Natural killer cell treated with Interleukin-12 subunit alpha and Interleukin-12 subunit beta and Interleukin-15 and Interleukin-18, amount 100 ng/mL, for 72 hours (primary cell): Measurements from ENCODE around the gene DNAJC16. TPM values are rescaled to one million over a fixed set of nuclear protein-coding genes. Genes with fewer than 3 reads are reported as not detected.
"Not testable (repeated sequence)": the region's sequence is repeated elsewhere in the genome, so short reads cannot be mapped to it uniquely, and the experiment has no call there.

ENCODE experiments used
- ATAC-seq, 2 donors: fragments of 150-1000 bp; cut with Tn5 transposase in 1 of 2; sonication (Bioruptor Pico), chemical (Tn5 transposase) in 1 of 2; 2 replicates each; pipeline ENCODE4 v1.10.0; 2021
- DNase-seq: peaks from one replicate; pipeline ENCODE4 v3.0.0; 2022; ENCODE audit warnings: low spot score
- H3K27ac Mint-ChIP-seq, 2 donors: 1 replicate in 1 of 2; 2 replicates in 1 of 2; pipeline ENCODE4 v1.8.0; 2022; ENCODE audit warnings: mixed read lengths in 2 of 2, mild to moderate bottlenecking in 1 of 2, moderate library complexity in 1 of 2
- H3K27me3 Mint-ChIP-seq, 2 donors: 1 replicate in 1 of 2; 2 replicates in 1 of 2; pipeline ENCODE4 v1.8.0; 2022; ENCODE audit warnings: mixed read lengths in 2 of 2
- H3K36me3 Mint-ChIP-seq: one replicate; pipeline ENCODE4 v1.8.0; 2022; ENCODE audit warnings: mixed read lengths
- H3K4me1 Mint-ChIP-seq, 2 donors: 1 replicate in 1 of 2; 2 replicates in 1 of 2; pipeline ENCODE4 v1.8.0; 2022; ENCODE audit warnings: low read depth in 2 of 2, mixed read lengths in 2 of 2, mild to moderate bottlenecking in 1 of 2
- H3K4me3 Mint-ChIP-seq: one replicate; pipeline ENCODE4 v1.8.0; 2022; ENCODE audit warnings: mixed read lengths
- H3K9me3 Mint-ChIP-seq: 2 replicates; pipeline ENCODE4 v1.8.0; 2022; ENCODE audit warnings: mixed read lengths
- total RNA-seq, 2 donors: library from RNA; stranded (reverse); gene quantifications; one replicate each; pipeline ENCODE4 v1.2.3, GENCODE V29; 2022

DNAJC16 gene
- total RNA-seq, 2 donors from 2014 or later = 15.5 to 23.7 TPM

GRCh38 chr1:15515022-15515663 is 11.5 kb upstream of the DNAJC16 start:
- H3K4me1 Mint-ChIP-seq = peaks cover 15 to 16% of the 10 kb centered on the region in 2 donors
- H3K27ac Mint-ChIP-seq = peak overlapping the region; percentile 47 to 86
- ATAC-seq (peak in 1 of 2 donors; percentile 51), DNase-seq (no peak)
- peak overlapping the region; percentile 74 for H3K4me3 Mint-ChIP-seq
- no peaks in the 10 kb centered on the region for H3K27me3 Mint-ChIP-seq
- no peaks in the 10 kb centered on the region for H3K9me3 Mint-ChIP-seq
- peaks cover 12% of the 10 kb centered on the region for H3K36me3 Mint-ChIP-seq

GRCh38 chr1:15519625-15520024 is 7.0 kb upstream of the DNAJC16 start:
- H3K9me3 Mint-ChIP-seq = no peaks in the 10 kb centered on the region
- no peak overlapping the region for H3K27ac Mint-ChIP-seq
- H3K4me1 Mint-ChIP-seq = peaks cover 18 to 21% of the 10 kb centered on the region in 2 donors
- no peaks in the 10 kb centered on the region for H3K27me3 Mint-ChIP-seq
- H3K36me3 Mint-ChIP-seq = peaks cover 12% of the 10 kb centered on the region
- no peak for DNase-seq
- no peak overlapping the region for H3K4me3 Mint-ChIP-seq
- ATAC-seq = no peak

DNA sequence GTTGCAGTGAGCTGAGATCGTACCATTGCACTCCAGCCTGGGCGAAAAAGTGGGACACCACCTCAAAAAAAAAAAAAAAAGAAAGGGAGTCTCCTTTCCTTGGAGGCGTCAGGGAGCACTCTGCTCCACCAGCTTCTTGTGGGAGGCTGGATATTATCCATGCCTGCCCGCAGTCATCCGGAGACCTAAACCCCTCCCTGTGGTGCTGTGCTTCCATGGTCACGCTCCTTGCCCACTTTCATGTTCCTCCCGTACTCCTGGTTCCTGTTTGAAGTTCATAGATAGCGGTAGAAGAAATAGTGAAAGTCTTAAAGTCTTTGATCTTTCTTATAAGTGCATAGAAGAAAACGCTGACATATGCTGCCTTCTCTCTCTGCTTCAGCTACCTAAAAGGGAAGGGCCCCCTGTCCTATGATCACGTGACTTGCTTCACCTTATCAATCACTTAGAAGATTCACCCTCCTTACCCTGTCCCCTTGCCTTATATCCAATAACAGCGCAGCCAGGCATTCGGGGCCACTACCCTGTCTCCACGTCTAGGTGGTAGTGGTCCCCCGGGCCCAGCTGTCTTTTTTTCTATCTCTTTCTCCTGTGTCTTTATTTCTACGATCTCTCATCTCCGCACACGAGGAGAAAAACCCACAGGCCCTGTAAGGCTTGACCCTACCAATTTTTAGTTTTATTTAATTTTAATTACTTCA is 5.3 kb upstream of the DNAJC16 start:
- not testable (repeated sequence) for H3K9me3 Mint-ChIP-seq, H3K27ac Mint-ChIP-seq, H3K27me3 Mint-ChIP-seq, H3K4me3 Mint-ChIP-seq, DNase-seq, ATAC-seq
- peaks cover 27 to 28% of the 10 kb centered on the region in 2 donors for H3K4me1 Mint-ChIP-seq
- H3K36me3 Mint-ChIP-seq = peaks cover 11% of the 10 kb centered on the region

GRCh38 chr1:15522551-15522950 is 4.1 kb upstream of the DNAJC16 start:
- DNase-seq (no peak), ATAC-seq (no peak)
- no peaks in the 10 kb centered on the region for H3K9me3 Mint-ChIP-seq
- no peaks in the 10 kb centered on the region for H3K36me3 Mint-ChIP-seq
- H3K4me1 Mint-ChIP-seq = peaks cover 29 to 36% of the 10 kb centered on the region in 2 donors
- H3K4me3 Mint-ChIP-seq = no peak overlapping the region
- no peak overlapping the region for H3K27ac Mint-ChIP-seq
- no peaks in the 10 kb centered on the region for H3K27me3 Mint-ChIP-seq

GRCh38 chr1:15523104-15524020 is 3.3 kb upstream of the DNAJC16 start:
- H3K9me3 Mint-ChIP-seq = no peaks in the 10 kb centered on the region
- no peaks in the 10 kb centered on the region for H3K36me3 Mint-ChIP-seq
- DNase-seq (no peak), ATAC-seq (no peak)
- peaks cover 34 to 43% of the 10 kb centered on the region in 2 donors for H3K4me1 Mint-ChIP-seq
- H3K27me3 Mint-ChIP-seq = no peaks in the 10 kb centered on the region
- peak overlapping the region; percentile 85 to 88 for H3K27ac Mint-ChIP-seq
- peak overlapping the region; percentile 97 for H3K4me3 Mint-ChIP-seq

DNA sequence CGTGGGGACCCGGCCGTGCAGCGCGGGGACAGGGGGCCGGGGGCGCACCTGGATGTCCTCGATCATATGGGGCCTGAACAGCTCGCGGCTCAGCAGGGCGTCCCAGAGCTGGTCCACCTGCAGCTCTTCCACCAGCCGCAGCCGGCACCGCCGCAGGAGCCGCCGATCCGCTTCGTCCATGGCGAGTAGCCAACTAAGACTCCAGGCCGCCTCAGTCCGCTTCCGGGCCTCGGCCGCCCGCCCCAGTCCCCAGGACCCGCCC is 2.7 kb upstream of the DNAJC16 start, which contains the start of gene CASP9:
Gene CASP9 (minus strand): TSS at position 195 of the 262 bp plus-strand sequence. CDS start 15 bp downstream, at position 180.
- DNase-seq = no peak
- H3K27me3 Mint-ChIP-seq = no peaks in the 10 kb centered on the region
- H3K4me3 Mint-ChIP-seq = peak within 1 kb of the TSS; percentile 97
- no peaks in the 10 kb centered on the region for H3K9me3 Mint-ChIP-seq
- peak within 1 kb of the TSS; percentile 85 to 88 for H3K27ac Mint-ChIP-seq
- no peaks in the 10 kb centered on the region for H3K36me3 Mint-ChIP-seq
- H3K4me1 Mint-ChIP-seq = peaks cover 34 to 47% of the 10 kb centered on the region in 2 donors
- ATAC-seq = no peak

DNA sequence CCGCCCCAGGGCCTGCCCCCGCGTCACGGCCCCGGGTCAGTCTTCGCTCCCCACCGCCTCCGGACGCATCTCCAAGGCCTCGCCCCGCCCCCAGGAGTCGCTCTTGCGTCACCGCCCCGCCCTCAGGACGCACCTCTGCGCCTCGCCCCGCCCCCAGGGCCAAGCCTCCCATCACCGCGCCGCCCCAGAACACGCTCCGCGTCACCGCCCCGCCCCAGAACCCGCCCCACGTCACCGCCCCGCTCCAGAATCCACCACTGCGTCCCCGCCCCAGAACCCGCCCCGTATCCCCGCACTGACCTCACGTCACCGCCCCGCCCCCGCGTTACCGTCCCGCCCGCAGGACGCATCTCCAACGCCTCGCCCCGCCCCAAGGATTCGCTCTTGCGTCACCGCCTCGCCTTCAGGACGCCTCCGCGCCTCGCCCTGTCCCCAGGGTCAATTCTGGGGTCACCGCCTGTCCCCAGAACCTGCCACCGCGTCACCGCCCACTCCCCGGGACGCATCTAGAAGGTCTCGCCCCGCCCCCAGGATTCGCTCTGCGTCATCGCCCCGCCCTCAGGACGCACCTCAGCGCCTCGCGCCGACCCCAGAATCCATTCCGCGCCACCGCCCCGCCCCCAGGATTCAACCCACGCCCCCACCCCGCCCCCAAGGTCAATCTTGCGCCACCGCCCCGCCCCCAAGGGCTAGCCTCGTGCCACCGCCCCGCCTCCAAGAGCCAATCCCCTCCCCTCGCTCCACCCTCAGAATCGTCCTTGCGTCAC is 2.2 kb upstream of the DNAJC16 start:
- H3K4me1 Mint-ChIP-seq = peaks cover 34 to 48% of the 10 kb centered on the region in 2 donors
- ATAC-seq = peak; percentile 78 to 84
- H3K9me3 Mint-ChIP-seq = no peaks in the 10 kb centered on the region
- no peaks in the 10 kb centered on the region for H3K36me3 Mint-ChIP-seq
- peak; percentile 100 for DNase-seq
- peak overlapping the region; percentile 85 to 88 for H3K27ac Mint-ChIP-seq
- H3K4me3 Mint-ChIP-seq = peak overlapping the region; percentile 97
- H3K27me3 Mint-ChIP-seq = no peaks in the 10 kb centered on the region

DNA sequence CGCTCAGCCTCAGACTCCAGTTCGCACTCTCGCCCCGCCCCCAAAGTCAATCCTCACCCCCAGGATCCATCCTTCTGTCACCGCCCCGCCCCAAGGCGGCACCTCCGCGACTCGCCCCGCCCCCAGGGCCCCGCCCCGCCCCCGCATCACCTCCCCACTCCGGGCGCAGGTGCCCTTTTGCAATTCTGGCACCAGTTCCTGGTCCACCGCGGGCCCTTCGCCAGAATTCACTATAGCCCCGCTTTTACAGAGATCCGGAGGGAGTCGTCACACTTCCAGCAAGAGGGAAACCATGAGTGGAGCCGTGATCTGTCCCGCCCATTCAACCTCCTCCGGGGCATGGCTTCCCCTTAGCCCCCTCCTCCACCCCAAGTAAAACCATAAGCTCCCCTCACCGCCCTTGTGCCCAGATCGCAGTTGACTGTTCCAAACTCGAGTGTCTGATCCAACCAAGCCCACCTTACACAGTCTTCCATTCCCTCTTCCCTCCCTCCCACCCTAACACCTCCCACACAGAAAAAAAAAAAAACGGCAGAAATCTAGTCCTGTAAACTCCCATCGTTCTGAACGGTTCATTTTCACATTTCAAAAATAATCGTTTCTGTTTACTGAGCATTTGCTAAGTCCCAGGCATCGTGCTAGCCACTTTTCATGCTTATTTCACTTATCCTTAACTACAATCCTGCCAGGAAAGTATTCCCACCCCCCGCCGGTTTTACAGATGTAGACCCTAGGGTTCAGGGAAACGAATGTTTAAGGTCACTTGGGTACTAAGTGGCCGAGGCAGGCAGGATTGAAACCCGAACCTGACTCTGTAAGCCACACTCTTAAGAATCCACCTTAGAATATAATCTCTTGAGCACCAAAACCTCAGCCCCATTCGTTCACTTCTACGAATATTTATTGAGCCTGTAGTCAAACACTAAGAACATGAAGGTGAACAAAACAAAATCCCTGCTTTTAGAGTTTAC is 1.3 kb upstream of the DNAJC16 start:
- H3K27ac Mint-ChIP-seq = peak overlapping the region; percentile 85 to 88
- peaks cover 34 to 48% of the 10 kb centered on the region in 2 donors for H3K4me1 Mint-ChIP-seq
- ATAC-seq (peak in 1 of 2 donors; percentile 0), DNase-seq (peak; percentile 99)
- no peaks in the 10 kb centered on the region for H3K27me3 Mint-ChIP-seq
- H3K4me3 Mint-ChIP-seq = peak overlapping the region; percentile 97
- H3K9me3 Mint-ChIP-seq = no peaks in the 10 kb centered on the region
- H3K36me3 Mint-ChIP-seq = no peaks in the 10 kb centered on the region

DNA sequence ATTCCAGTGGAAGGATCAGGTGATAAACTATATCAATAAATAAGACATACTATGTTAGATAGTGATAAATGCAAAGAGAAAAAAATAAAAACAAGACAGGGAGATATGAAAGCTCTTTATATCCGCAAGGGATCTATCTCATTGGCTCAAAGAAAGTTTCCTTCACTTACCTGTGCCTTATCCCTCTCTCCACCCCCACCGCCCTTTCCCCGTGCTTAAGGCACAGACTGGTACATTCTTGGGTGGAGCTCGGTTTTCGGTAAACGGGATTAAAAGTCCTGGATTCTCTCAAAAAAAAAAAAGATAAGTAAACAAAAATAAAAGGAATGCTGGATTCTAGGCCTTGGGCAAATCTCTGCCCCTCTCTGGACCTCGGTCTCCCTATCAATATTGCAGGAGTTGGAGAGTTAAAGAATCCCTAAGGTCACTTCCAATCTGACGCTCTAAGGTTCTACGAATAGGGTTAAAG is 593 bp upstream of the DNAJC16 start:
- Mint-ChIP-seq H3K27me3 (no peaks in the 10 kb centered on the region), H3K4me1 (peaks cover 34 to 48% of the 10 kb centered on the region in 2 donors), H3K4me3 (peak overlapping the region; percentile 97), H3K27ac (peak overlapping the region; percentile 85 to 88), H3K36me3 (no peaks in the 10 kb centered on the region), H3K9me3 (no peaks in the 10 kb centered on the region)
- ATAC-seq (no peak), DNase-seq (no peak)

DNA sequence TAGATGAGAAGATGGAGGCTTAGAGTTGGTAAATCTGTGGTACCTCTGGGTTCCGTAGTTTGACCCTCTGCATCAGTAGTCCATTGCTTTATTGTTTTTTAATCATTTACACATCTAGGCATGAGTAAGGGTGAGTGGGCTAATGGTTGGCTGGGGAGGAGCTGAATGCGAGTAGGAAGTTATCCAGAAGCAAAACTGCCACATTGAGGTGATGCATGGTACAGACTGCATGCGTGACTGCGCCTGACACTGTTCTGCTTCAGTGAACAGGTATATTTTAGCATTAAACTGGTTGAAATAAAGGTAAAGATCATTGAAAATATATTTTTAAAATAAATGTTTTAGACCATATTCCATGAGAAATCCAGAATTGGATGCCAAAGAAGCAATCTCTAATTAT is 4.4 kb downstream of the DNAJC16 start:
- Mint-ChIP-seq H3K9me3 (no peaks in the 10 kb centered on the region), H3K27ac (no peak overlapping the region), H3K27me3 (no peaks in the 10 kb centered on the region), H3K4me3 (no peak overlapping the region), H3K36me3 (no peaks in the 10 kb centered on the region), H3K4me1 (peaks cover 24 to 38% of the 10 kb centered on the region in 2 donors)
- ATAC-seq = no peak
- DNase-seq = no peak

DNA sequence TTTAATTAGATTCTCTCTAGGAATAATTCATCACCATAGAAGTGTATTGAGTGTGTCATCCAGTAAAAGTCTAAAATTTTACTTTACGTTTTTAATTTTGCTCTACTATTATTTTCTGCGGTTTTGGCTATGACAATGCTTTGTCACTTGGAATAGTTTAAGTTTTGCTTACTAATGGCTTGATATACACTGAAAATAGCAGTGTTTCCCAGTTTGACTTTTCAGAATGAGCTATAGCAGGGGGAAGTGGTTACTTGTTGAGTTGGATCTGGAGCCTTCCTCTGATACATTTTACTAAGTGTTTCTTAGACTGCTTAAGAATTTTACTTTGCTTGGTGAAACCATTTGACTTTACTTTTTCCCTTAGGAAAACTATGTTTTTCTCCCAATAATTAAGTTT is 5.0 kb downstream of the DNAJC16 start:
- Mint-ChIP-seq H3K9me3 (no peaks in the 10 kb centered on the region), H3K27ac (peak overlapping the region in 1 of 2 donors; percentile 10), H3K4me3 (peak overlapping the region; percentile 30), H3K27me3 (no peaks in the 10 kb centered on the region), H3K4me1 (peaks cover 18 to 32% of the 10 kb centered on the region in 2 donors), H3K36me3 (peaks cover 4% of the 10 kb centered on the region)
- ATAC-seq = peak in 1 of 2 donors; percentile 65
- DNase-seq = no peak

DNA sequence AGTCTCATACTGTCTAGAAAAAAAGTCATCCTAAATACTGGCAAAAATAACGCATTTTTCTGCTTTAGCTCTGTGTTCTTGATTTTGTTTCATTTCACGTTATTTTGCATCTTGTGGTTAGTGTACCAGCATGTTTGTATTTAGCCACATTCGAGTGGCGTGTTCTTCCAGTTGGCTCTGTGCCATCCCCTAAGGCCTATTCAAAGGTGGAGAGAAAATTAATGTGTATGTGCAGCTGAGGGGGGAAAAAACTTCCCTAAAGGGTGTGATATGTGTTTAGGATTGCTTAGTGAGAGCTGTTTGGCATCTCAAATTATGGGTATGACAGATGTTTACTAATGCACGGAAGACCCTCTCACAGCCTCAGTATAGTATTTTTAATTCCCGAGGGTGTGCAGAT is 12.1 kb downstream of the DNAJC16 start:
- Mint-ChIP-seq H3K4me1 (peaks cover 0 to 3% of the 10 kb centered on the region in 2 donors), H3K27me3 (no peaks in the 10 kb centered on the region), H3K9me3 (no peaks in the 10 kb centered on the region), H3K4me3 (no peak overlapping the region), H3K36me3 (peaks cover 14% of the 10 kb centered on the region), H3K27ac (no peak overlapping the region)
- DNase-seq (no peak), ATAC-seq (no peak)
